ENCODE data around the gene MPDU1. TPM values are rescaled to one million over a fixed set of nuclear protein-coding genes. Genes with fewer than 3 reads are reported as not detected.

MPDU1 gene
- total RNA-seq, 2 experiments from 2014 or later, result 50.9 to 51.4 TPM

- POLR2A ChIA-PET, result interaction anchor here (0.8 to 12.5 kb wide), 11 partner anchors 8 to 344 kb away, joined by 3 to 195 read pairs (median 3); partner anchors contain the start of genes CD68, POLR2A and TP53
- no peak for DNase-seq
- Mint-ChIP-seq H3K4me3 (peak overlapping the region; percentile 94), H3K27me3 (no peaks in the 10 kb centered on the region), H3K36me3 (ENCODE audit: low read depth) (peaks cover 63% of the 10 kb centered on the region), H3K4me1 (ENCODE audit: low read depth) (peaks cover 64% of the 10 kb centered on the region), H3K27ac (peak overlapping the region; percentile 99), H3K9me3 (no peaks in the 10 kb centered on the region)
- no peak for TF ChIP-seq CTCF (IDR thresholded peaks at IDR 0.05)
- ATAC-seq, result no peak
- CTCF ChIA-PET, result interaction anchor here (0.8 to 3.8 kb wide), 3 partner anchors 22 to 147 kb away, joined by 3 to 43 read pairs (median 18); partner anchors contain the start of genes SENP3, TMEM102, TP53 and WRAP53
- intact Hi-C loops (cut with micrococcal nuclease), result loop anchor here (5.0 kb wide), 1 partner anchor 105 kb away; the partner anchor contains the start of genes TP53 and WRAP53
These were observed 1.0 kb upstream of the MPDU1 start for GRCh38 chr17:7582396-7583252.

GRCh38 chr17:7586673-7587419, 3.2 kb downstream of the MPDU1 start:
- Mint-ChIP-seq H3K4me3 (no peak overlapping the region), H3K4me1 (ENCODE audit: low read depth) (peaks cover 26% of the 10 kb centered on the region), H3K27ac (peak overlapping the region; percentile 45), H3K9me3 (no peaks in the 10 kb centered on the region), H3K27me3 (no peaks in the 10 kb centered on the region), H3K36me3 (ENCODE audit: low read depth) (peaks cover 48% of the 10 kb centered on the region)
- no peak for ATAC-seq
- ChIA-PET POLR2A (interaction anchor here (1.0 to 12.5 kb wide), 6 partner anchors 12 to 271 kb away, joined by 3 to 195 read pairs (median 4); partner anchors contain the start of genes CD68, GPS2 and SENP3), CTCF (interaction anchor here (0.8 to 3.3 kb wide), 4 partner anchors 14 to 231 kb away, joined by 3 to 20 read pairs (median 3); no protein-coding TSS in a partner anchor)
- no peak for TF ChIP-seq CTCF (IDR thresholded peaks at IDR 0.05)
- DNase-seq, result no peak
- intact Hi-C loops (cut with micrococcal nuclease), result no loop called here

- TF ChIP-seq CTCF (IDR thresholded peaks at IDR 0.05), result no peak
- no peaks in the 10 kb centered on the region for H3K27me3 Mint-ChIP-seq
- DNase-seq (no peak), ATAC-seq (no peak)
- POLR2A ChIA-PET, result interaction anchor here (1.0 to 12.5 kb wide), 4 partner anchors 13 to 272 kb away, joined by 3 to 195 read pairs (median 5); partner anchors contain the start of genes CD68 and GPS2
- H3K4me1 Mint-ChIP-seq (ENCODE audit: low read depth), result peaks cover 19% of the 10 kb centered on the region
- peak overlapping the region; percentile 45 for H3K27ac Mint-ChIP-seq
- no peaks in the 10 kb centered on the region for H3K9me3 Mint-ChIP-seq
- no peak overlapping the region for H3K4me3 Mint-ChIP-seq
- intact Hi-C loops (cut with micrococcal nuclease), result no loop called here
- CTCF ChIA-PET, result interaction anchor here (0.9 to 3.3 kb wide), 4 partner anchors 21 to 232 kb away, joined by 3 to 20 read pairs (median 8); no protein-coding TSS in a partner anchor
- peaks cover 46% of the 10 kb centered on the region for H3K36me3 Mint-ChIP-seq (ENCODE audit: low read depth)
These were observed 3.9 kb downstream of the MPDU1 start for GRCh38 chr17:7587420-7588151.

GRCh38 chr17:7588553-7589203, 5.0 kb downstream of the MPDU1 start:
- Mint-ChIP-seq H3K36me3 (ENCODE audit: low read depth) (peaks cover 51% of the 10 kb centered on the region), H3K27ac (no peak overlapping the region), H3K4me1 (ENCODE audit: low read depth) (peaks cover 15% of the 10 kb centered on the region), H3K27me3 (no peaks in the 10 kb centered on the region), H3K4me3 (no peak overlapping the region), H3K9me3 (no peaks in the 10 kb centered on the region)
- DNase-seq, result no peak
- ChIA-PET CTCF (interaction anchor here (0.8 to 3.3 kb wide), 27 partner anchors 8 to 323 kb away, joined by 3 to 20 read pairs (median 5); partner anchors contain the start of genes CD68, FXR2 and TMEM95), POLR2A (interaction anchor here (0.5 to 12.5 kb wide), 7 partner anchors 14 to 153 kb away, joined by 3 to 195 read pairs (median 4); partner anchors contain the start of genes CD68, CHRNB1, SENP3 and TMEM102)
- intact Hi-C loops (cut with micrococcal nuclease), result no loop called here
- TF ChIP-seq CTCF (IDR thresholded peaks at IDR 0.05), result no peak
- ATAC-seq, result no peak

Data from activated CD8-positive, alpha-beta T cell treated with anti-CD3 and anti-CD28 coated beads for 36 hours (primary cell).